Measurements from ENCODE around the gene SPATA21. TPM values are rescaled to one million over a fixed set of nuclear protein-coding genes. Genes with fewer than 3 reads are reported as not detected.

SPATA21 gene
- polyA plus RNA-seq, 2 of the 4 experiments (the other 2 are of a cell fraction) = 0.08 to 0.09 TPM

GRCh38 chr1:16434007-16434406 lies 3.2 kb downstream of the SPATA21 start:
- POLR2A ChIA-PET = no interaction called here
- FAIRE-seq (no peak), ATAC-seq (no peak), DNase-seq (ENCODE audit: low read depth in 1 of 2, low spot score in 1 of 2) (no peak)
- H3K4me1 ChIP-seq = no peaks in the 10 kb centered on the region
- H3K4me3 ChIP-seq = no peak overlapping the region
- H3K27ac ChIP-seq = no peak overlapping the region
- no peak overlapping the region for H3K4me2 ChIP-seq
- CTCF ChIA-PET = no interaction called here
- TF ChIP-seq RFX5 (IDR thresholded peaks at IDR 0.05) (no peak), RNF2 (IDR thresholded peaks at IDR 0.05; ENCODE audit: borderline replicate concordance, low read depth) (no peak), NR3C1 (IDR thresholded peaks at IDR 0.05) (no peak), HDAC2 (IDR thresholded peaks at IDR 0.05) (no peak), ZC3H11A (IDR thresholded peaks at IDR 0.05) (no peak), PHF8 (IDR thresholded peaks at IDR 0.05; ENCODE audit: borderline replicate concordance, low read depth) (no peak), CHD2 (IDR thresholded peaks at IDR 0.05; ENCODE audit: low read length, partially characterized antibody) (no peak), MAX (IDR thresholded peaks at IDR 0.05) (no peak), MAZ (IDR thresholded peaks at IDR 0.05; ENCODE audit: borderline replicate concordance, low read depth, low read length) (no peak), EHF (CRISPR knock-in tag; IDR thresholded peaks at IDR 0.05) (no peak), KDM1A (IDR thresholded peaks at IDR 0.05; ENCODE audit: low read depth) (no peak), SREBF2 (IDR thresholded peaks at IDR 0.05) (no peak), NFE2L2 (conservative IDR thresholded peaks at IDR 0.05; ENCODE audit: low read length) (no peak), REST (IDR thresholded peaks at IDR 0.05) (no peak), RAD21 (conservative IDR thresholded peaks at IDR 0.05 in 1 of 2, IDR thresholded peaks at IDR 0.05 in 1 of 2) (no peak)
- TF ChIP-seq, protein P1, sequence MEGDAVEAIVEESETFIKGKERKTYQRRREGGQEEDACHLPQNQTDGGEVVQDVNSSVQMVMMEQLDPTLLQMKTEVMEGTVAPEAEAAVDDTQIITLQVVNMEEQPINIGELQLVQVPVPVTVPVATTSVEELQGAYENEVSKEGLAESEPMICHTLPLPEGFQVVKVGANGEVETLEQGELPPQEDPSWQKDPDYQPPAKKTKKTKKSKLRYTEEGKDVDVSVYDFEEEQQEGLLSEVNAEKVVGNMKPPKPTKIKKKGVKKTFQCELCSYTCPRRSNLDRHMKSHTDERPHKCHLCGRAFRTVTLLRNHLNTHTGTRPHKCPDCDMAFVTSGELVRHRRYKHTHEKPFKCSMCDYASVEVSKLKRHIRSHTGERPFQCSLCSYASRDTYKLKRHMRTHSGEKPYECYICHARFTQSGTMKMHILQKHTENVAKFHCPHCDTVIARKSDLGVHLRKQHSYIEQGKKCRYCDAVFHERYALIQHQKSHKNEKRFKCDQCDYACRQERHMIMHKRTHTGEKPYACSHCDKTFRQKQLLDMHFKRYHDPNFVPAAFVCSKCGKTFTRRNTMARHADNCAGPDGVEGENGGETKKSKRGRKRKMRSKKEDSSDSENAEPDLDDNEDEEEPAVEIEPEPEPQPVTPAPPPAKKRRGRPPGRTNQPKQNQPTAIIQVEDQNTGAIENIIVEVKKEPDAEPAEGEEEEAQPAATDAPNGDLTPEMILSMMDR (IDR thresholded peaks at IDR 0.05) = no peak
- TF ChIP-seq, protein P2, sequence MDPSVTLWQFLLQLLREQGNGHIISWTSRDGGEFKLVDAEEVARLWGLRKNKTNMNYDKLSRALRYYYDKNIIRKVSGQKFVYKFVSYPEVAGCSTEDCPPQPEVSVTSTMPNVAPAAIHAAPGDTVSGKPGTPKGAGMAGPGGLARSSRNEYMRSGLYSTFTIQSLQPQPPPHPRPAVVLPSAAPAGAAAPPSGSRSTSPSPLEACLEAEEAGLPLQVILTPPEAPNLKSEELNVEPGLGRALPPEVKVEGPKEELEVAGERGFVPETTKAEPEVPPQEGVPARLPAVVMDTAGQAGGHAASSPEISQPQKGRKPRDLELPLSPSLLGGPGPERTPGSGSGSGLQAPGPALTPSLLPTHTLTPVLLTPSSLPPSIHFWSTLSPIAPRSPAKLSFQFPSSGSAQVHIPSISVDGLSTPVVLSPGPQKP (IDR thresholded peaks at IDR 0.05; ENCODE audit: low read depth, low read length) = no peak
- H3K9me3 ChIP-seq = no peaks in the 10 kb centered on the region
- 92% methylated on average over 4 of the region's 4 CpGs for WGBS (ENCODE audit: missing lambda C conversion rate)

DNA sequence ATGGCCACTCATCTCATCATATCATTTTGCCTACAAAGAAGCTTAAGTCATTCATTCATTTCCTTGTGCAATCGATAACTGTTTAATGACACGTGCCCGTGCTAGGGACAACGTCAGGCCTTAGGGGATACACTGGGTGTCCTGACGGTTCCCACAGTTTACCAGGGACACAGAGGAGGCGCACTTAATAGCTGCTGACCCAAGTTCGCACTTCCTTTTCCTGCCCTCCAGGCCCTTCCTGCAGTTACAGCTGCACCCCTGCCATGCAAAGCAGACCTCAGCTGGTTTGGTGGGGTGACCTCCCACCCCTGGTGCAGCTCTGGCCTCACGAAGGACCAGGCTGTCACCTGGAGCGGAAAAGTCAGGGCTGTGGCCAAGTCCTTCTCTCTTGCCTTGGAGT lies 4.2 kb downstream of the SPATA21 start:
- WGBS (ENCODE audit: missing lambda C conversion rate) = 78% methylated on average over 9 of the region's 9 CpGs
- no peak for DNase-seq (ENCODE audit: low read depth in 1 of 2, low spot score in 1 of 2)
- POLR2A ChIA-PET = no interaction called here

More for the DNA sequence above, 4.2 kb downstream of the SPATA21 start:
- H3K4me3 ChIP-seq = no peak overlapping the region
- no peak overlapping the region for H3K27ac ChIP-seq
- no peaks in the 10 kb centered on the region for H3K4me1 ChIP-seq
- H3K4me2 ChIP-seq = no peak overlapping the region
- no peak; a peak in 1 of 6 replicates for ATAC-seq
- TF ChIP-seq NFE2L2 (conservative IDR thresholded peaks at IDR 0.05; ENCODE audit: low read length) = no peak
- TF ChIP-seq ESRRA (IDR thresholded peaks at IDR 0.05; ENCODE audit: borderline replicate concordance, low read length) = no peak
- no peak for TF ChIP-seq KDM5A (IDR thresholded peaks at IDR 0.05)
- no peak for TF ChIP-seq ZC3H11A (IDR thresholded peaks at IDR 0.05)
- TF ChIP-seq, protein P3, sequence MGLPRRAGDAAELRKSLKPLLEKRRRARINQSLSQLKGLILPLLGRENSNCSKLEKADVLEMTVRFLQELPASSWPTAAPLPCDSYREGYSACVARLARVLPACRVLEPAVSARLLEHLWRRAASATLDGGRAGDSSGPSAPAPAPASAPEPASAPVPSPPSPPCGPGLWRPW (IDR thresholded peaks at IDR 0.05) = no peak
- no peak for TF ChIP-seq BHLHE40 (IDR thresholded peaks at IDR 0.05; ENCODE audit: low read depth, low read length)
- TF ChIP-seq CBX2 (IDR thresholded peaks at IDR 0.05; ENCODE audit: borderline replicate concordance, low read depth) = no peak
- no peak for TF ChIP-seq RARB (CRISPR knock-in tag; IDR thresholded peaks at IDR 0.05)
- TF ChIP-seq ZFP36 (IDR thresholded peaks at IDR 0.05; ENCODE audit: borderline replicate concordance, partially characterized antibody) = no peak
- no peak for TF ChIP-seq ZNF302 (CRISPR knock-in tag; IDR thresholded peaks at IDR 0.05)
- TF ChIP-seq FOSB (CRISPR knock-in tag; IDR thresholded peaks at IDR 0.05) = no peak
- TF ChIP-seq HOXB5 (CRISPR knock-in tag; IDR thresholded peaks at IDR 0.05) = no peak
- no peak for TF ChIP-seq HOXA7 (CRISPR knock-in tag; IDR thresholded peaks at IDR 0.05)
- TF ChIP-seq HDAC2 (IDR thresholded peaks at IDR 0.05) = no peak
- TF ChIP-seq ZSCAN20 (CRISPR knock-in tag; IDR thresholded peaks at IDR 0.05) = no peak
- TF ChIP-seq POLR2AphosphoS2 (conservative IDR thresholded peaks at IDR 0.05; ENCODE audit: low read length) = no peak
- no peak for TF ChIP-seq JUNB (IDR thresholded peaks at IDR 0.05)
- TF ChIP-seq MYC (IDR thresholded peaks at IDR 0.05; ENCODE audit: borderline replicate concordance, low read length) = no peak
- no peak for FAIRE-seq
- no peaks in the 10 kb centered on the region for H3K9me3 ChIP-seq
- CTCF ChIA-PET = no interaction called here
